ENCODE results near the gene ATP11C.
"Not testable (repeated sequence)": the region's sequence is repeated elsewhere in the genome, so short reads cannot be mapped to it uniquely, and the experiment has no call there.

The ATP11C gene

GRCh38 chrX:139924069-139924695, 8.7 kb downstream of the ATP11C start:
- DNase-seq (ENCODE audit: low read depth in 3 of 3) = no peak

- DNase-seq (ENCODE audit: low read depth in 3 of 3) = not testable (repeated sequence)
Measured at GRCh38 chrX:139921142-139921541, 11.7 kb downstream of the ATP11C start.

- no peak for DNase-seq (ENCODE audit: low read depth in 3 of 3)
Measured at GRCh38 chrX:139920316-139920715, 12.5 kb downstream of the ATP11C start.

GRCh38 chrX:139914421-139914820, 18.4 kb downstream of the ATP11C start:
- DNase-seq (ENCODE audit: low read depth in 3 of 3) = no peak

- no peak for DNase-seq (ENCODE audit: low read depth in 3 of 3)
Measured at GRCh38 chrX:139909712-139910111, 23.1 kb downstream of the ATP11C start.

- no peak for DNase-seq (ENCODE audit: low read depth in 3 of 3)
Measured at GRCh38 chrX:139907078-139907477, 25.8 kb downstream of the ATP11C start.

GRCh38 chrX:139905743-139906142, 27.1 kb downstream of the ATP11C start:
- DNase-seq (ENCODE audit: low read depth in 3 of 3) = no peak

- DNase-seq (ENCODE audit: low read depth in 3 of 3) = no peak
Measured at GRCh38 chrX:139905051-139905450, 27.8 kb downstream of the ATP11C start.

- no peak for DNase-seq (ENCODE audit: low read depth in 3 of 3)
Measured at GRCh38 chrX:139903210-139903609, 29.6 kb downstream of the ATP11C start.

- DNase-seq (ENCODE audit: low read depth in 3 of 3) = no peak
Measured at GRCh38 chrX:139902559-139902958, 30.3 kb downstream of the ATP11C start.

- no peak for DNase-seq (ENCODE audit: low read depth in 3 of 3)
Measured at GRCh38 chrX:139898334-139898733, 34.5 kb downstream of the ATP11C start.

GRCh38 chrX:139892512-139892911, 40.3 kb downstream of the ATP11C start:
- no peak for DNase-seq (ENCODE audit: low read depth in 3 of 3)

- DNase-seq (ENCODE audit: low read depth in 3 of 3) = no peak
Measured at GRCh38 chrX:139890991-139891700, 41.7 kb downstream of the ATP11C start.

GRCh38 chrX:139889760-139890159, 43.1 kb downstream of the ATP11C start:
- DNase-seq (ENCODE audit: low read depth in 3 of 3) = no peak

- DNase-seq (ENCODE audit: low read depth in 3 of 3) = no peak
Measured at GRCh38 chrX:139883984-139884383, 48.9 kb downstream of the ATP11C start.

- no peak for DNase-seq (ENCODE audit: low read depth in 3 of 3)
Measured at GRCh38 chrX:139882299-139882698, 50.6 kb downstream of the ATP11C start.

GRCh38 chrX:139881572-139881971, 51.3 kb downstream of the ATP11C start:
- DNase-seq (ENCODE audit: low read depth in 3 of 3) = no peak

GRCh38 chrX:139881130-139881529, 51.7 kb downstream of the ATP11C start:
- no peak for DNase-seq (ENCODE audit: low read depth in 3 of 3)

GRCh38 chrX:139877710-139878414, 55.0 kb downstream of the ATP11C start:
- no peak for DNase-seq (ENCODE audit: low read depth in 3 of 3)

GRCh38 chrX:139875841-139876240, 57.0 kb downstream of the ATP11C start:
- no peak for DNase-seq (ENCODE audit: low read depth in 3 of 3)

- DNase-seq (ENCODE audit: low read depth in 3 of 3) = no peak
Measured at GRCh38 chrX:139869796-139870195, 63.1 kb downstream of the ATP11C start.

GRCh38 chrX:139864640-139865039, 68.2 kb downstream of the ATP11C start:
- DNase-seq (ENCODE audit: low read depth in 3 of 3) = no peak

- DNase-seq (ENCODE audit: low read depth in 3 of 3) = no peak
Measured at GRCh38 chrX:139862208-139862607, 70.6 kb downstream of the ATP11C start.
